Thyroid gland (tissue), 4 donors: ENCODE results near the gene SSTR5. TPM values are rescaled to one million over a fixed set of nuclear protein-coding genes. Genes with fewer than 3 reads are reported as not detected.

ENCODE experiments used
- DNase-seq, 2 donors: peaks; one replicate each; pipeline ENCODE4 v3.0.0-alpha.2; 2019
- H3K27ac ChIP-seq, 3 donors: fragments of 200-600 bp; sonication (generic); 1 replicate in 2 of 3; 2 replicates in 1 of 3; pipeline ENCODE4 v1.5.1; 2016 to 2019; ENCODE audit warnings: mild to moderate bottlenecking in 1 of 3, moderate library complexity in 1 of 3
- H3K27me3 ChIP-seq: fragments of 200-600 bp; sonication (generic); one replicate; pipeline ENCODE4 v1.5.1; 2019
- H3K36me3 ChIP-seq, 2 donors: fragments of 200-600 bp; sonication (generic); one replicate each; pipeline ENCODE4 v1.5.1; 2016 to 2019
- H3K4me1 ChIP-seq, 2 donors: fragments of 200-600 bp; sonication (generic); one replicate each; pipeline ENCODE4 v1.5.1; 2017 to 2019
- H3K4me3 ChIP-seq, 3 donors: fragments of 200-600 bp; sonication (generic); replicated peaks in 1 of 3; 1 replicate in 2 of 3; 2 replicates in 1 of 3; pipeline ENCODE4 v1.5.1; 2016; ENCODE audit warnings: mild to moderate bottlenecking in 1 of 3
- H3K9me3 ChIP-seq: fragments of 200-600 bp; sonication (generic); one replicate; pipeline ENCODE4 v1.5.1; 2017
- CTCF ChIP-seq, 6 experiments: fragments of 200-600 bp in 3 of 6; fragments of 450-650 bp in 3 of 6; sonication (generic) in 3 of 6; IDR thresholded peaks; one replicate each; pipeline ENCODE4 v1.5.1; 2016 to 2019; ENCODE audit warnings: antibody characterized with exemption in 6 of 6, mild to moderate bottlenecking in 2 of 6, inconsistent platforms in 1 of 6, moderate library complexity in 1 of 6
- POLR2A ChIP-seq, 2 donors: fragments of 450-650 bp; IDR thresholded peaks; one replicate each; pipeline ENCODE4 v1.6.1; 2017; ENCODE audit warnings: antibody characterized with exemption in 2 of 2, mild to moderate bottlenecking in 2 of 2, moderate library complexity in 1 of 2
- WGBS, 2 donors: methylation state at CpG; one replicate each; pipeline ENCODE4 v1.1.5; 2017; 5-methylcytosine and 5-hydroxymethylcytosine counted together
- intact Hi-C: fragments of 100-400 bp; cut with DNase I; formaldehyde crosslinking; loops from one replicate; pipeline ENCODE4 v1.15.1; 2023
- total RNA-seq, 4 donors: library from RNA; depleted of rRNA; stranded (reverse); fragments of >200 nt; gene quantifications; one replicate each; pipeline ENCODE4 v1.2.3, GENCODE V29; 2016

SSTR5 gene
- total RNA-seq, 4 donors from 2014 or later: not detected

- no peak overlapping the region for H3K4me3 ChIP-seq
- H3K27ac ChIP-seq: no peak overlapping the region
- intact Hi-C loops: no loop called here
- no peaks in the 10 kb centered on the region for H3K36me3 ChIP-seq
- H3K9me3 ChIP-seq: no peaks in the 10 kb centered on the region
- no peaks in the 10 kb centered on the region for H3K27me3 ChIP-seq
- 77 to 79% methylated on average over 23 to 27 of the region's 30 CpGs for WGBS, 2 donors
- H3K4me1 ChIP-seq: no peaks in the 10 kb centered on the region
- DNase-seq: no peak
- TF ChIP-seq CTCF (IDR thresholded peaks at IDR 0.05) (no peak), POLR2A (IDR thresholded peaks at IDR 0.05) (no peak)
Observed at GRCh38 chr16:1121601-1122397, 49.3 kb downstream of the SSTR5 start.

DNA sequence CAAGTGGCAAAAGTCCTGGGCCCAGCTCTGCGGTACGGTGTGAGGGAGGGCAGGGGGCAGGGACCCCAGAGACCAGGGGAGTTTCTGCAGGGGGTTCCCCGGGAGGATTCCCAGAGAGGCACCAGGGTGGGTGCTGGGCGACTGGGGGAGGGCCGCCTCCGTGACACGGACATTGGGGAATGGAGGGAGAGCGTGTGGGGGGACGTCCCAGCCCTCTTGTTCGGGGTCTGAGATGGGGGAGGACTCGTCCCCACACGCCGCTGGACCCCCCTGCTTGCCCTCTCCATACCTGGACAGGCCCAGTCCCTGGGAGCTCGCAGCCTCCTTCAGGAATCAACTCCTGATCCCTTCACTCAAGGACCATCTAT, 49.8 kb downstream of the SSTR5 start:
- WGBS, 2 donors: 81 to 84% methylated on average over 11 to 14 of the region's 14 CpGs

GRCh38 chr16:1123525-1124230, 51.1 kb downstream of the SSTR5 start:
- no peaks in the 10 kb centered on the region for H3K9me3 ChIP-seq
- no peak overlapping the region for H3K4me3 ChIP-seq
- no peaks in the 10 kb centered on the region for H3K27me3 ChIP-seq
- TF ChIP-seq CTCF (IDR thresholded peaks at IDR 0.05): no peak
- no peak for TF ChIP-seq POLR2A (IDR thresholded peaks at IDR 0.05)
- no peaks in the 10 kb centered on the region for H3K4me1 ChIP-seq
- no peak overlapping the region for H3K27ac ChIP-seq
- no peaks in the 10 kb centered on the region for H3K36me3 ChIP-seq
- intact Hi-C loops: no loop called here
- WGBS, 2 donors: 72 to 76% methylated on average over 9 to 11 of the region's 21 CpGs
- no peak for DNase-seq

More for the DNA sequence above, 49.8 kb downstream of the SSTR5 start:
- no peaks in the 10 kb centered on the region for H3K36me3 ChIP-seq
- intact Hi-C loops: no loop called here
- H3K4me1 ChIP-seq: no peaks in the 10 kb centered on the region
- no peaks in the 10 kb centered on the region for H3K9me3 ChIP-seq
- TF ChIP-seq CTCF (IDR thresholded peaks at IDR 0.05): no peak
- no peak for TF ChIP-seq POLR2A (IDR thresholded peaks at IDR 0.05)
- H3K27ac ChIP-seq: no peak overlapping the region
- DNase-seq: no peak
- no peak overlapping the region for H3K4me3 ChIP-seq
- no peaks in the 10 kb centered on the region for H3K27me3 ChIP-seq

DNA sequence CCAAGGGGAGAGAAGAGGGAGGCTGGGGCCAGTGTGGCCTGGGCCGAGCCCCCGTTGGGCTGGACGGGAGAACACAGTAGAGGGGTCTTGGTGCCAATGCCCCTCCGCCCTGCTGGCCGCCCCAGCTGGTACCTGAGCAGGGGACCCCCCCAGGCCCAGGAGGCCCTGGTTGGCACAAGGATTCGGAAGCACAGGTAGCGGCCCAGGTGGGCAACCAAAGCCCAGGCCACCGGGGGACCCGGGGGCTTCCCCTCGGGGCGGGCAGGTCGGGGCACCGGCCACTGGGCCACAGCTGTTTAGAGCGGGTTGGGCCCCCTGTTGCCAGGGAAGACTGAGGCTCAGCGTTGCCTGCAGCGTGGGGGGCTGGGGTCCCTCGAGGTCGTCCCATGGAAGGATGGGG, 51.7 kb downstream of the SSTR5 start:
- Histone ChIP-seq H3K27me3 (no peaks in the 10 kb centered on the region), H3K9me3 (no peaks in the 10 kb centered on the region), H3K4me1 (no peaks in the 10 kb centered on the region), H3K36me3 (no peaks in the 10 kb centered on the region), H3K4me3 (no peak overlapping the region), H3K27ac (no peak overlapping the region)
- intact Hi-C loops: no loop called here
- TF ChIP-seq CTCF (IDR thresholded peaks at IDR 0.05): no peak
- no peak for TF ChIP-seq POLR2A (IDR thresholded peaks at IDR 0.05)
- 86% methylated on average over 3 of the region's 18 CpGs; no CpG with 5 or more reads in 1 of the 2 donors for WGBS, 2 donors
- DNase-seq: no peak

GRCh38 chr16:1124795-1125194, 52.2 kb downstream of the SSTR5 start:
- Histone ChIP-seq H3K4me3 (no peak overlapping the region), H3K27ac (no peak overlapping the region), H3K27me3 (no peaks in the 10 kb centered on the region), H3K9me3 (no peaks in the 10 kb centered on the region), H3K36me3 (no peaks in the 10 kb centered on the region), H3K4me1 (no peaks in the 10 kb centered on the region)
- 90 to 94% methylated on average over 6 to 7 of the region's 11 CpGs for WGBS, 2 donors
- TF ChIP-seq POLR2A (IDR thresholded peaks at IDR 0.05) (no peak), CTCF (IDR thresholded peaks at IDR 0.05) (no peak)
- intact Hi-C loops: no loop called here
- DNase-seq: no peak
